Left forelimb (tissue), 1 donor: ENCODE data around the gene MAN1A1.
"Not testable (repeated sequence)": the region's sequence is repeated elsewhere in the genome, so short reads cannot be mapped to it uniquely, and the experiment has no call there.

ENCODE experiments used
- DNase-seq: peaks from one replicate; pipeline ENCODE4 v3.0.0-alpha.2; 2018; ENCODE audit warnings: low spot score

Gene MAN1A1

GRCh38 chr6:119303164-119303887 is 46.2 kb downstream of the MAN1A1 start:
- no peak for DNase-seq

DNA sequence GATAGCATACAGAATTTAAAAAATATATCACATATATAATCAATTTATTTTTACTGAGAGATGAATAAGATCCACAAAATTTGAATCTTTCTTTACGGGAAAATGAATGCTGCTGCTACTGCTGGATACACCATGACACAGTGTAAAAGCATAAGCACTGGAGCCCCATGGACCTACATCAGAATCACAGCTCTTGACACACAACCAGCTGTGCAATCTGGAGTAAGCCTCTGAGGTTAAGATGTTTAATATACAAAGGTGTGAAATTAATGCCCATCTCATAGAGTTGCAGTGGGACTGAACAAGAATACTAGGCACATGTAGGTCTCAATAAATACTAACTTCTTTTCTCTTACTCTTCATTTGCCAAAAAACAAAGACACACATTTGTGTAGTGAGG is 48.1 kb downstream of the MAN1A1 start:
- DNase-seq = no peak

GRCh38 chr6:119299694-119300093 is 49.9 kb downstream of the MAN1A1 start:
- DNase-seq = no peak

GRCh38 chr6:119297049-119297448 is 52.5 kb downstream of the MAN1A1 start:
- no peak for DNase-seq

DNA sequence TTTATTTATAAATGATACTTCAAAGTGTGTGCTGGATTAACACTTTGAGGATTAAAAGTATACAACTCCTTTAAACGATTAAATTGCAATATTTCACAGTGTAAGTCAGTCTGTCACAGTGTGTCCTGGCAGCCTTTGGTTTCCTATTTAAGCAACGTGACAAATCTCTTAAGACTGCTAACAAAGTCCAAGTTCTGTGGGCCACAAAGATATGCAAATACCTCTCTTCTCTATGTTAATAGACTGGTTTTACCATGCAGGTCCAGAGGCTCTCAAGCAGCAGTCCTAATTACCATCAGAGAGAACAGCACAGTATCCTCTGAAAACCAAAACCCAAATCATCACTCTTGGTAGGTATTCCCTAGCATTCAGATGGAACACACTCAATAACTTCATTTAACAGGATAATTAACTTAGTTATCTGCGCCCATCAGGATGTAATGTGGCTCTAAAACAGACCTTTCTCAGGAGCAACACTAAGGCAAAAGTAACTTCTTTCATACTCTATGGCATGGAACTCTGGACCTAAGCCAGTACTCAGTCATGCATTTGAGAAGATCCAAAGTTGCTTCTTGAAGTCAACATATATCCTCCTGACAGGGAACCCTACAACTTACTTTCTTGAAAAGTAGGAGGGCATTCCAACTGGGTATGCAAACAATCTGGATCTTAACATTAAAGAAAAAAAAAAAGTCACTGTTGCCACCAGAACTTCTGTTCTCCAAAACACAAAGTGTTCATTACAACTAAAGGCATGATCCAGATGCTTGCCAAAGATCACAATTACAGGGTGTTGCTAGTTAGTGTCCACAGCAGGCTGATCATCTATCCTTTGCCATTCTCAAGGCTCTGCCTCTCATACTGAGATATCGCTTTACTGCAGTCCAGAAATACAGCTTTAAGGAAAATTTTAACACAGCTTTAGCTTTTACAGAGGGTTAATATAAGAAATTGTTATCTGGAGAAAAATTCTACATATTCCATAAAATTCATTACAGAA is 53.2 kb downstream of the MAN1A1 start:
- DNase-seq = no peak

- DNase-seq = no peak
These were observed 54.6 kb downstream of the MAN1A1 start for GRCh38 chr6:119294984-119295383.

GRCh38 chr6:119291060-119291459 is 58.5 kb downstream of the MAN1A1 start:
- DNase-seq = not testable (repeated sequence)

GRCh38 chr6:119290306-119290705 is 59.3 kb downstream of the MAN1A1 start:
- no peak for DNase-seq

DNA sequence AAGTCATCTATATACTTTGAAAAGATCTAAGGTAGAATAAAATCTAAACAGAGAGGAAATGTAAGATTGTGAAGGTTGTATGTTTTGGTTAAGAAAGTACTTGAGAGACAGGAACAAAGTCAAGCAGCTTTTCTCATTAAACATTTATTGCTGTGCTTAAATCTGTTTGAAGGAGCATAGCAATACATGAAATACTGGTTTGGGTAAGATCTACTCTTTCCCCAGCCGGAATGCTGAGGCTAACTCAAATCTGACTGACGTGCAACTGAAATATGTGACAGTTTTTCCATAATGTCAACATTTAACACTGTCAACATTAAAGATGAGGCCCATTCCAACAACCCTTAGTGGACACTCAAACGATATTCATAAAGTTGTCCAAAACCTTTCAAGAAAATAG is 59.9 kb downstream of the MAN1A1 start:
- DNase-seq = no peak

DNA sequence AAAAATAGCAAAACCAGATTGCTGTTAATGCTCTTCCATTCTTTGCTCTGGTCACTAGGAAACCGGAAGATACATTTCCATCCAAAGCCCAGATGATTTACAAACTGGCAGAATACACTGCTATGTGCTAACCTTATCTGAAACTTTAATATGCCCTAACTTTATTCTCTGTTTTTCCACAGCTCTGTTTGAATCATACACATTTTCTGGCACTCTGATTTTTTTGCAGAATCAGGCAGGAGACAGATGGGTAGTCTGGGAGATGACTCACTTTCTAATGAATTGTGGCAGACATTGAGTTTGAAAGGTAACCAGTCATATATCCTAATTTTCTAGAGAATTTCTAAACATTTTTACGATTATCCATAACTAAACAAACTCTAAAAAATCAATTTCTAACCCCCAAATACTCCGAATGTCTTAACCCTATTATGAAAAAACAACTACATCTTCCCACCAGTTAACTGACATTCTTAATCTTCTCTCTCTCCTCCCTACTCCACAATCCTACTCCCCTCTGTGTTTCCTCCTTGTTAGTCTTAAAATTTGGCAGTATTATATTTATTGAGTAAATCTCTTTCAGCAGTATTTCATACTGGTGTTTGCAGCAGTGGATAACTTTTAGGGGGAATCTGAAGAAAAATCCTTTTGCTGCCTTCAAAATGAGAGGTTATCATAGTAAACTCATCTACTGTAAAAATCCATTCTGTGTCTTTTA is 63.5 kb downstream of the MAN1A1 start:
- DNase-seq = no peak

GRCh38 chr6:119284861-119285521 is 64.6 kb downstream of the MAN1A1 start:
- no peak for DNase-seq

DNA sequence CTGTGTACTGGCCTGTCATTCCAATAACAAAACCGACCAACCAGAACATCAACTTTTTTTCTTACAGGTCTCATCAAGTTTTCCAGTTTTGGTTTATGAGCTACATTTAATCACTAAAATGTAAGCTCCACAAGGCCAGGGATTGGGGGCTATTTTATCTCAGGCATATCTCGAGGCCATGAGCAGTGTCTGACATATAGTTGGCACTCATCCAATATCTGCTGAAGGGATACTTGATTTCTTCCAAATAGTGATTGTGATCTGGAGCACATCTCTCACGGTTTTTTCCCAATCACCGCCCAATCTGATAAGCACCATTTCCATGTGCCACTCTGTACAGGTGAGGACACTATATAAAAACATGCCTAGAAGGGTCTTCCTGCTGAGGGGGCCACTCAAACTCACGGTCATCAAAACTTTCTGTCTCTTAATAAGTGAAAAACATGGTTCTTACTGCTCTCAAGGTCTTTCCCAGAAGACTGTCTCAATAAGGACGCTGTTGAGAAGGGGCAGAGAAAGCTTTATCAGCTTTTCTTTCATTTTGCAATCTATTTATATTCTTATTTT is 65.5 kb downstream of the MAN1A1 start:
- no peak for DNase-seq

DNA sequence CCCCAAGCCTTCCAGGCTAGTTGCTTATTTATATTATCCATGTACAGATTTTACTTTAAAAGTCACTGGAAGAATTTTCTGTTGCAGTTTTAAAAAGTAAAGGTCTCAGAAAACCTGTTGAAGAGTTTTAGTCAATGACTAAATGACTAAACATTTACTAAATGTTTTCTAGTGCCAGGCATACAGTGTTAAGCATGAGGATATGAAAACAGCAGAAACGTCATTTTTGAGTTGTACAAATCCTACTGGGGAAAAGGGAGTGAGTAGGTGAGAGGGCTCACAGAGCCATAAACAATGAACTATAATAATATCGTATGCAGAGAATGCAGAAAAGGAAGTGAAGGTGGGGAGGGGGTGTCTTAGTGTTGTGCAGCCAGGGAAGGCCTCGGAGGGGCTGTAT is 66.3 kb downstream of the MAN1A1 start:
- DNase-seq = no peak

GRCh38 chr6:119280668-119281067 is 68.9 kb downstream of the MAN1A1 start:
- no peak for DNase-seq

- DNase-seq = no peak
These were observed 69.5 kb downstream of the MAN1A1 start for GRCh38 chr6:119280080-119280479.

GRCh38 chr6:119278625-119279024 is 70.9 kb downstream of the MAN1A1 start:
- no peak for DNase-seq

DNA sequence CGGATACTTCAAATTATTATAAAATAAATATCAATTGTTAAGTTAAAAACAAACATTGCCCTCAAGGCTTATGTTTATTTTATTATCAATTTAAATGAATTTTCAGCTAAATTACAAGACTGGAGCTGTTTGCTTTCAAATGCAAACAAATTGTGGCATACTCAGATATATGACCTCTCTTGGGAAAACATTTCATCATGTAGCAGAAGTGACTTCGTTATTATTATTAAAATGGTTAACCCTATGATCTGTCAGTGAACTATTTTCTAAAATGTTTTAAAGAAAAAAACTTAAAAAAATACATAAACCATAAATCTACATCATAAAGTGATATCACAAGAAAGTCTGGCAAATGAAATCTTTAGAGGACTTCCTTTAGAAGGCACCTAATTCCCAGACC is 72.5 kb downstream of the MAN1A1 start:
- no peak for DNase-seq

- no peak for DNase-seq
These were observed 73.3 kb downstream of the MAN1A1 start for GRCh38 chr6:119276211-119276610.

DNA sequence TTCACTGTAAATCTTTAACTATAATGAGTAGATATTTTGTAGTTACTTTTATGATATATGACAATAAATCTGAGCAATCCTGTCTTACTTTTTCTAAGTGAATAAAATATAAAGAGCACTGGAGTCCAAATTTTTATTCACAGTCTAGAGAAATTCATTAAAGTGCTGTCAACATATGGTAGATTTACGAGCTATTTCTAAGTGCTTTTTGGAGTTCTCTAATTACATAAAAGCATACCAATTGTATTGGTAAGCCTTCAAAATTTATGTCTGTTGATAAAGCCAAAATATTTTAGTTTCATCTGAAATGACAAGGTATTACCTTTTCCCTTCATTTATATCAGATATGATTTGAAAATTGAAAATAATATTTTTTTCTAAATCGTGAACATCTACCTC is 75.4 kb downstream of the MAN1A1 start:
- DNase-seq = no peak

- no peak for DNase-seq
These were observed 76.0 kb downstream of the MAN1A1 start for GRCh38 chr6:119273272-119274196.
